Measurements from ENCODE around the gene KLHL3. TPM values are rescaled to one million over a fixed set of nuclear protein-coding genes. Genes with fewer than 3 reads are reported as not detected.

The KLHL3 gene
- total RNA-seq, 4 donors from 2014 or later, result 11.9 to 26.7 (median 17.9) TPM

DNA sequence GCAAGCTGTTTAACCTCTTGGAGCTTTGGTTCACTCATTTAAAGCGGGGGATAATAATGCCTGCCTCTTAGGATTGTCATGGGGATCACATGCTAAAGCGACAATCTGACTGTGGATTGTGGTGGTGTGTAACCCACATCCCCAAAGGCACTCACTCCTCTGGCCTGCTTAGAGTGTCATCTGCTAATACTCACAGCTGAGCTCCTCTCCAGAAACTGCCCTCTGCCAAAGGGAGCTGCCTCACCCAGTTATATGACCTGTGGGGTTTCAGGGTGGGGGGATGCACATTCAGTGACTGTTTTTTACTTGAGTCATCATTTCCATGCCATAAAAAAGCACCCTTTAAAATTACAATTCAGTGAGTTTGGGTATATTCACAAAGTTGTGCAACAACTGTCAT is 126.8 kb downstream of the KLHL3 start:
- Histone ChIP-seq H3K27ac (no peak overlapping the region), H3K4me3 (replicated peaks in 1 of 3) (no peak overlapping the region), H3K36me3 (no peaks in the 10 kb centered on the region), H3K4me1 (peaks cover 8 to 12% of the 10 kb centered on the region in 2 donors), H3K27me3 (no peaks in the 10 kb centered on the region), H3K9me3 (no peaks in the 10 kb centered on the region)
- 87 to 92% methylated on average over 2 of the region's 2 CpGs for WGBS, 2 donors
- no peak for TF ChIP-seq POLR2A (IDR thresholded peaks at IDR 0.05)
- TF ChIP-seq, protein P1, sequence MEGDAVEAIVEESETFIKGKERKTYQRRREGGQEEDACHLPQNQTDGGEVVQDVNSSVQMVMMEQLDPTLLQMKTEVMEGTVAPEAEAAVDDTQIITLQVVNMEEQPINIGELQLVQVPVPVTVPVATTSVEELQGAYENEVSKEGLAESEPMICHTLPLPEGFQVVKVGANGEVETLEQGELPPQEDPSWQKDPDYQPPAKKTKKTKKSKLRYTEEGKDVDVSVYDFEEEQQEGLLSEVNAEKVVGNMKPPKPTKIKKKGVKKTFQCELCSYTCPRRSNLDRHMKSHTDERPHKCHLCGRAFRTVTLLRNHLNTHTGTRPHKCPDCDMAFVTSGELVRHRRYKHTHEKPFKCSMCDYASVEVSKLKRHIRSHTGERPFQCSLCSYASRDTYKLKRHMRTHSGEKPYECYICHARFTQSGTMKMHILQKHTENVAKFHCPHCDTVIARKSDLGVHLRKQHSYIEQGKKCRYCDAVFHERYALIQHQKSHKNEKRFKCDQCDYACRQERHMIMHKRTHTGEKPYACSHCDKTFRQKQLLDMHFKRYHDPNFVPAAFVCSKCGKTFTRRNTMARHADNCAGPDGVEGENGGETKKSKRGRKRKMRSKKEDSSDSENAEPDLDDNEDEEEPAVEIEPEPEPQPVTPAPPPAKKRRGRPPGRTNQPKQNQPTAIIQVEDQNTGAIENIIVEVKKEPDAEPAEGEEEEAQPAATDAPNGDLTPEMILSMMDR (IDR thresholded peaks at IDR 0.05), result no peak
- no peak for DNase-seq
- intact Hi-C loops (cut with DNase I), result no loop called here

DNA sequence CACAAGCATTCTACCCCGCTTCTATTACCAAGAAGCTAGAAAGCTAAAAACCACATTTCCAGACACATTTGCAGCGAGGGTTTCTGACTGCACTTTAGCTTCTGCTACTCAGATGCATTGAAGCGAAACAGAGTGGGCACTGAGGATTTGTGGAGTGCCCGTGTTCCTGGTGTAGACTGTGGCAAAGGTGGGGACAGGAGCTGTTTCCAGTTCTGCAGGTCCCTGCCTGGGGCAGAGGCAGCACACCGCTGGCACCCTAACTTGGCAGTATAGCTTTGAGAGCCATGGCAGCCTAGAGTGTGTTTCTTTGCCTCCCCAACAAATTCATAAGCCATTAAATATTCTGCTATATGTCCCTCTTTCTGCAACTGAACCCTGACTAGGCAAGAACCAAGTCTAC is 128.1 kb downstream of the KLHL3 start:
- Histone ChIP-seq H3K9me3 (no peaks in the 10 kb centered on the region), H3K36me3 (no peaks in the 10 kb centered on the region), H3K27me3 (no peaks in the 10 kb centered on the region), H3K27ac (peak overlapping the region in 1 of 3 donors; percentile 20), H3K4me1 (peaks cover 8 to 12% of the 10 kb centered on the region in 2 donors), H3K4me3 (replicated peaks in 1 of 3) (no peak overlapping the region)
- TF ChIP-seq POLR2A (IDR thresholded peaks at IDR 0.05), result no peak
- TF ChIP-seq, protein P1 (IDR thresholded peaks at IDR 0.05), result no peak
- intact Hi-C loops (cut with DNase I), result no loop called here
- WGBS, 2 donors, result 27 to 33% methylated on average over 5 of the region's 5 CpGs
- DNase-seq, result peak; percentile 83 to 89

DNA sequence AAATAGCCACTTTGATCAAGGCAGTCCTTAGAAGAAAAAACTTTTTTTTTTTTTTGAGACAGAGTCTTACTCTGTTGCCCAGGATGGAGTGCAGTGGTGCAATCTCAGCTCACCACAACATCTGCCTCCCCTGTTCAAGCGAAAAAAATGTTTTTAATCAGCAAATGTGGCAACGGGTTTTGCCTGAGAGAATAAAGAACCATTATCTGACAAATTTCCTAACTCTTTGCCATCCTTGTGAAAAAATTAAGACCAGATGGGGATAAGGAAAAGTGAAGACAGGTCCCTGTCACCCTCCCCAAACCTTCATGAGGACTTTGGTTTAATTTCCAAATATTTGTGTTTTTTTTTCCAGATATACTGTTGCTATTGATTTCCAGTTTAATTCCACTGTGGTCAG is 129.5 kb downstream of the KLHL3 start:
- TF ChIP-seq, protein P1 (IDR thresholded peaks at IDR 0.05), result no peak
- no peak for TF ChIP-seq POLR2A (IDR thresholded peaks at IDR 0.05)
- WGBS, 2 donors, result 84 to 87% methylated on average over 2 of the region's 2 CpGs
- peaks cover 8 to 12% of the 10 kb centered on the region in 2 donors for H3K4me1 ChIP-seq

DNA sequence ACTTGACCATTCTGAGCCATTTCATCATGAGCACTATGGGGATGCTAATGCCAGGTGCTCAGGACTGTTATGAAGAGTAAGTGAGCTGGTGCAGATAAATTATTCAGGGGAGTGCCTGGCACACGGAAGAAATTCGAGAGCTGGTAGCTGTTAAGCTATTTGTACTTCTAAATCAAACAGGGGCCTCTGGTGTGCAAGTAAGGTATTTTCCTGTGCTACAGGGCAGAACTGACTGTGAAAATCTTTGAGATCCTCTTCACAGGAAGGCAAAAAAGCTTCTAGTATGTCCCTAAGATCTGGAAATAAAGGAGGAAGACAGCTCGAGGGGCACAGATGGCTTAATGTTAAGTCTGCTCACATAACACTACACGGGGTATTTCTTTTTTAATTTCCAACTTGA is 130.5 kb downstream of the KLHL3 start:
- Histone ChIP-seq H3K27me3 (no peaks in the 10 kb centered on the region), H3K9me3 (no peaks in the 10 kb centered on the region), H3K36me3 (no peaks in the 10 kb centered on the region), H3K4me3 (replicated peaks in 1 of 3) (no peak overlapping the region), H3K27ac (no peak overlapping the region), H3K4me1 (peaks cover 8 to 12% of the 10 kb centered on the region in 2 donors)
- DNase-seq, result peak; percentile 40 to 47
- WGBS, 2 donors, result 24 to 32% methylated on average over 4 of the region's 4 CpGs
- TF ChIP-seq POLR2A (IDR thresholded peaks at IDR 0.05), result no peak
- TF ChIP-seq, protein P1 (IDR thresholded peaks at IDR 0.05), result peak in 4 of 6 experiments; percentile 42 to 79 (median 53)
- intact Hi-C loops (cut with DNase I), result no loop called here

More for the DNA sequence above, 129.5 kb downstream of the KLHL3 start:
- no peaks in the 10 kb centered on the region for H3K27me3 ChIP-seq
- intact Hi-C loops (cut with DNase I), result no loop called here
- no peaks in the 10 kb centered on the region for H3K9me3 ChIP-seq
- no peak overlapping the region for H3K4me3 ChIP-seq (replicated peaks in 1 of 3)
- DNase-seq, result no peak
- H3K27ac ChIP-seq, result no peak overlapping the region
- H3K36me3 ChIP-seq, result no peaks in the 10 kb centered on the region

DNA sequence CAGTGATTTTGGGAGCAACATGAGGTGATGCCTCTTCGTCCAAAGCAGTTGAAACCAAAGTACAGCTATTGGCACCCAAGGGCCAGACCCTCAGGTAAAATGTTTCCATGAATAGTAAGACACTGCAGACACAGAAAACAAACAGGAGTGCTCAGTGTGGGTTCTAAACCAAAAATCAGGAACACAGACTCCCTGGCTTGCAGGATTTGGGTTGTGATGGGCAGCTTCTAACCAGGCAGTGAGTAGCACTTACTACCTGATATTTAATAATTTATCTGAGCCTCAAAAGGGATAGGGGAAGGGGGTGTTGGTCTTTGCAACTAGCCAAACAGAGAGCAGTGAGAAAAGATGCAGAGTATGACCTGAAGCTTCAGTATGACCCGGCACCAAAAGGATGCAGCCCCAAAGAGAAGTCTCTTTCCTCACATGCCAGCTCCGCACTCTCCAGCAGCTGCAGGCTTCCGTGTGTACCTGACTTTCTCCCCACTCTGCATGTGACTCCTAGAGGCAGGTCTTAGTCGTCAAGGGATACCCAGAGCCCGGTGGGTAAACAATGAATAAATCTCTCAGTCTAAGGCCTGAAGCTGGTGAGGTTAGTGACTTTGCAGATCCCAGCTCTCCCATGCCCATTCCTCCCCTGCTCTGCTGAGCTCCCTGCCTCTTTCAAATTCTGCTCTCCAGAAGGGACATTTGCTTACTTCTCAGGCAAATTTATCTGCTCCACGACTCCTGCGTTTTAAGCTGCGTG is 131.4 kb downstream of the KLHL3 start:
- Histone ChIP-seq H3K27me3 (no peaks in the 10 kb centered on the region), H3K4me1 (peaks cover 8 to 12% of the 10 kb centered on the region in 2 donors), H3K27ac (no peak overlapping the region), H3K36me3 (no peaks in the 10 kb centered on the region), H3K9me3 (no peaks in the 10 kb centered on the region), H3K4me3 (replicated peaks in 1 of 3) (no peak overlapping the region)
- no peak for DNase-seq
- 47 to 54% methylated on average over 8 to 9 of the region's 9 CpGs for WGBS, 2 donors
- no peak for TF ChIP-seq POLR2A (IDR thresholded peaks at IDR 0.05)
- TF ChIP-seq, protein P1 (IDR thresholded peaks at IDR 0.05), result no peak
- intact Hi-C loops (cut with DNase I), result no loop called here
